AG08395 (cell line): ENCODE results near the gene RND2.
A peak's percentile ranks its signal among the peaks of the same experiment; 100 is the strongest.
"Not testable (repeated sequence)": the region's sequence is repeated elsewhere in the genome, so short reads cannot be mapped to it uniquely, and the experiment has no call there.

Source experiments
- DNase-seq: peaks from one replicate; pipeline ENCODE4 v3.0.0; 2012; ENCODE audit warnings: mixed read lengths, low spot score

The RND2 gene

GRCh38 chr17:43024407-43025289, at the start of gene RND2:
Gene RND2 (plus strand): TSS chr17:43025231. CDS start chr17:43025348, 117 bp downstream.
- DNase-seq = peak; percentile 97

GRCh38 chr17:42975265-42975664, 49.8 kb upstream of the RND2 start:
- DNase-seq = no peak

GRCh38 chr17:42975701-42976100, 49.3 kb upstream of the RND2 start:
- DNase-seq = not testable (repeated sequence)

- DNase-seq = peak; percentile 43
Observed at GRCh38 chr17:42979511-42980273, 45.3 kb upstream of the RND2 start, which contains the start of gene PTGES3L. Gene PTGES3L (minus strand): TSS chr17:42980080. CDS start chr17:42980053, 27 bp downstream.

- DNase-seq = peak; percentile 97
Observed at GRCh38 chr17:42980274-42980765, 44.7 kb upstream of the RND2 start, which contains the start of gene RUNDC1. Gene RUNDC1 (plus strand): TSS chr17:42980565. CDS start chr17:42980577, 12 bp downstream.

GRCh38 chr17:42980766-42981397, 44.1 kb upstream of the RND2 start:
- peak; percentile 60 for DNase-seq

- no peak for DNase-seq
Observed at GRCh38 chr17:42982266-42982665, 42.8 kb upstream of the RND2 start.

- no peak for DNase-seq
Observed at GRCh38 chr17:42985225-42985624, 39.8 kb upstream of the RND2 start.

- DNase-seq = no peak
Observed at GRCh38 chr17:42989141-42989540, 35.9 kb upstream of the RND2 start.

GRCh38 chr17:42989726-42990652, 35.0 kb upstream of the RND2 start:
- peak; percentile 38 for DNase-seq

GRCh38 chr17:42991471-42991870, 33.6 kb upstream of the RND2 start:
- no peak for DNase-seq

GRCh38 chr17:42992872-42993271, 32.2 kb upstream of the RND2 start:
- DNase-seq = no peak

- not testable (repeated sequence) for DNase-seq
Observed at GRCh38 chr17:42993913-42994312, 31.1 kb upstream of the RND2 start.

GRCh38 chr17:42997390-42997983, 27.5 kb upstream of the RND2 start:
- no peak for DNase-seq

GRCh38 chr17:42997984-42998938, 26.8 kb upstream of the RND2 start, which contains the start of gene RPL27:
Gene RPL27 (plus strand): TSS chr17:42998419. CDS start chr17:42998751, 332 bp downstream.
- peak; percentile 97 for DNase-seq

GRCh38 chr17:42999003-42999525, 26.0 kb upstream of the RND2 start:
- no peak for DNase-seq

GRCh38 chr17:43000894-43001293, 24.1 kb upstream of the RND2 start:
- DNase-seq = not testable (repeated sequence)

GRCh38 chr17:43003542-43004172, 21.4 kb upstream of the RND2 start:
- no peak for DNase-seq
